ENCODE measurements around the gene HTT-AS.
"Not testable (repeated sequence)": the region's sequence is repeated elsewhere in the genome, so short reads cannot be mapped to it uniquely, and the experiment has no call there.

Gene HTT-AS

DNA sequence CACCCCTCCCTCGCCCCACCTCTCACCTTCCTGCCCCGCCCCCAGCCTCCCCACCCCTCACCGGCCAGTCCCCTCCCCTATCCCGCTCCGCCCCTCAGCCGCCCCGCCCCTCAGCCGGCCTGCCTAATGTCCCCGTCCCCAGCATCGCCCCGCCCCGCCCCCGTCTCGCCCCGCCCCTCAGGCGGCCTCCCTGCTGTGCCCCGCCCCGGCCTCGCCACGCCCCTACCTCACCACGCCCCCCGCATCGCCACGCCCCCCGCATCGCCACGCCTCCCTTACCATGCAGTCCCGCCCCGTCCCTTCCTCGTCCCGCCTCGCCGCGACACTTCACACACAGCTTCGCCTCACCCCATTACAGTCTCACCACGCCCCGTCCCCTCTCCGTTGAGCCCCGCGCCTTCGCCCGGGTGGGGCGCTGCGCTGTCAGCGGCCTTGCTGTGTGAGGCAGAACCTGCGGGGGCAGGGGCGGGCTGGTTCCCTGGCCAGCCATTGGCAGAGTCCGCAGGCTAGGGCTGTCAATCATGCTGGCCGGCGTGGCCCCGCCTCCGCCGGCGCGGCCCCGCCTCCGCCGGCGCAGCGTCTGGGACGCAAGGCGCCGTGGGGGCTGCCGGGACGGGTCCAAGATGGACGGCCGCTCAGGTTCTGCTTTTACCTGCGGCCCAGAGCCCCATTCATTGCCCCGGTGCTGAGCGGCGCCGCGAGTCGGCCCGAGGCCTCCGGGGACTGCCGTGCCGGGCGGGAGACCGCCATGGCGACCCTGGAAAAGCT is at the start of gene HTT-AS, which contains the start of gene HTT:
TSS of gene HTT-AS (minus strand) at position 461 of the 768 bp plus-strand sequence.
TSS of gene HTT (plus strand) at position 604 of the 768 bp plus-strand sequence. CDS start at position 749, 145 bp downstream.
- DNase-seq = peak; percentile 82 to 100 (median 97)

DNA sequence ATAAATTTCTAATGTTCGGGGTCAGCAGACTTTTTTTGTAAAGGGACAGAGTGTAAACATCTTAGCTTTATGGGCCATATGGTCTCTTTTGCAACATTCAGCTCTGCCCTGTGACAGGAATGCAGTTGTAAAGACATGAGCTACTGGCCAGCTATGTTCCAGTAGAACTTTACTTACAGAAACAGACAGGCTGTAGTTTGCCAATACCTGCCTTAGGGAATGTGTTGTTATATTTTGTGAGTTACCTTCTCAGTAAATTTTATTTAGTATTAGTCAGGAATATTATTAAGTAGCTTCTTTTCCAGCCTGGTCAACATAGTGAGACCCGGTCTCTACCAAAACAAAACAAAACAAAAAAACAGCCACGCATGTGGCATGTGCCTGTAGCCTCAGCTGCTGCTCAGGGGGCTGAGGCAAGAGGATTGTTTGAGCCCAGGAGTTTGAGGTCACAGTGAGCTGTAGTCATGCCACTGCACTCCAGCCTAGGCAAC is 48.9 kb upstream of the HTT-AS start:
- peak in 1 of 56 donors; percentile 20 for DNase-seq

DNA sequence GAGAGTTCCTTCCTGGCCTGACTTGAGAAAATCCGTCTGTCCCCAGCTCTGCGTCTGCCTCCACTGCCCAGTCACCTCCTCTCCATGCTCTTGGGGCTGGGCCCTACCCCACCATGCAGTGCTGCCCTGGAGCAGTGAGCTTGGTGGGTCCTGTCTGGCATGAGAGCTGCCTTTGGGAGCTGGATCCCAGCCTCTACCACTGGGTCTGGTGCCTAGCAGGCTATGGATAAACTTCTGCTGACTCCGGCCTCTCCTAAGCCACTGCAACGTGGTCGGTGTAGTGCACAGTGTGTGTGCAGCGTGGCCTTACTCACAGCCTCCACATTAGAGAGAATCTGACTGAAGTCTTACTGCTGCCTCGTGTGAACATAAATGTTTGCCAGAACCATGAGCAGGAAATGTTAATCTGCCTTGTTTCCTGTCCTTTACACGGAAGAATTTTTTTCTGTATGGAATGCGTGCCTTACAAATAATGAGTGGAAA is 47.8 kb upstream of the HTT-AS start:
- no peak for DNase-seq

DNA sequence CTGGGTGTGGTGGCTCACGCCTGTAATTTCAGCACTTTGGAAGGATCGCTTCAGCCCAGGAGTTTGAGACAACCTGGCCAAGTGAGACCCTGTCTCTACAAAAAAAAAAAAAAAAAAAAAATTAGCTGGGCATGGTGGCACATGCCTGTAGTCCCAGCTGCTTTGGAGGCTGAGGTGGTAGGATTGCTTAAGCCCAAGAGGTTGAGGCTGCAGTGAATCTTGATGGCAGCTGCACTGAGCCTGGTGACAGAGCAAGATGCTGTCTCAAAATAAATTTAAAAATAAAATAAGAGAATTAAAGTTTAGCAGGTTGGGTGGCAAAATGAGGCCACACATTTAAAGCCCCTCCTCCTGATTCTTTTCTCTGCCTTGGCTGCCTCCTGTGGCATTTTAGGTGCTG is 47.3 kb upstream of the HTT-AS start:
- no peak for DNase-seq

DNA sequence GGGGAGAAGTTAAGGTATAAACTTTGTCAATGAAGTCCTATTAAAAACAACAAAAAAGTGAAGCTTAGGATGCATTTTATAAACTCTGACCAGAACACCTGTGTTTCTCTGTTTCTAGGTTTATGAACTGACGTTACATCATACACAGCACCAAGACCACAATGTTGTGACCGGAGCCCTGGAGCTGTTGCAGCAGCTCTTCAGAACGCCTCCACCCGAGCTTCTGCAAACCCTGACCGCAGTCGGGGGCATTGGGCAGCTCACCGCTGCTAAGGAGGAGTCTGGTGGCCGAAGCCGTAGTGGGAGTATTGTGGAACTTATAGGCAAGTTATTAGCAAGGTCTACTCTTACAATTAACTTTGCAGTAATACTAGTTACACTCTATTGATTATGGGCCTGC is 46.8 kb upstream of the HTT-AS start:
- no peak for DNase-seq

DNA sequence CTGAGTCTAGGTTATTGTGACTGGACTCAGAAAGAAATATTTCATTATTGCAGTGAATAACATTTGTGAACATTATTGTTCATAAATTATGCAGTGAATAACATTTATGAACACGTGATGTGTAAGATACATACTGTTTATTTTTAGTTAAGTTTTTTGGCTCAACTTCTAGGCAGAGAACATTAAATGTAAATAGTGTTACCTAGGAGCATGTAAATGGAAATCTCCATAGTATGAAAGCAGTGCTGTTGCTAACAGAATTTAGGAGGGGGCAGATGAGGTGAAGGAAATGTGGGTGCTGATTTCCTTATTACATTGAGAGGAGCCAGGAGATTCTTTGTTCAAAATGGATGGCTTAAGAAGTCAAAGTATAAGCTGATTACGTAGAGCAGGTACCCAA is 45.1 kb upstream of the HTT-AS start:
- DNase-seq = no peak

DNA sequence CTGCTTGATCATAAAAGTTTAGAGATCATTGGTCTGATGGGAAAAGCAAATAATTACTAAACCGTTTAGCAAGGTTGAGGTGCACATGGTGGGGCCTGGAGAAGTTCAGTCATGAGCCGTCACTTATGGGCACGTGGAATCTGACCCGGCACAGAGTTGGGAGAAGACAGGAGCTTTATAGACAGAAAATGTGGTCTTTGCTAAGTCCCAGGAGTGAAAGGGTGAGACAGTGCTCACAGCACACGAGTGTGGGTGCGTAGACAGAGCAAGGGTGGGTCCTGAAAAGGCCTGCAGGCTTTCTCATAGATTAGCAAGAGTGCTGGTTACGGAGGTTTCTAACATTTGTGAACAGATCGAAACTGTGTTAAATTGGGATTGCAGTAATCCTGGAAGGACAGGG is 44.0 kb upstream of the HTT-AS start:
- DNase-seq = no peak

DNA sequence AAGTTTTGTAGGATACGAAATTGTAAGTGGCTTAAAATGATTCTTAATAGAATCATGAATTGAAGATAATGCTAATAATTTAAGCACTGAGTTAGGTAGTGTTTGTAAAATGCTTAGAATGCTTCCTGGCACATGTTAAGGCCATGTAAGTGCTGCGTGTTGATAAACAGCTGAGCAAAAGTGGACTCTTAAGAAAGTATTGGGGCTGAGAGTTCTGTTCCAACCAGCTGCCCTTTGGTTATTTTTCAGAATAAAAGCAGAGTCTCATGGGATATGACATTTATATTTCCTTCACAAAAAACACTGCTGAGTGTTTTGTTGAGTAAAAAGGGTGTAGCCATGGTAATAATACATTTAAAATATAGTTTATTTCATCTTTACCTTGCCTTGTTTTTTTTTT is 42.6 kb upstream of the HTT-AS start:
- no peak for DNase-seq

DNA sequence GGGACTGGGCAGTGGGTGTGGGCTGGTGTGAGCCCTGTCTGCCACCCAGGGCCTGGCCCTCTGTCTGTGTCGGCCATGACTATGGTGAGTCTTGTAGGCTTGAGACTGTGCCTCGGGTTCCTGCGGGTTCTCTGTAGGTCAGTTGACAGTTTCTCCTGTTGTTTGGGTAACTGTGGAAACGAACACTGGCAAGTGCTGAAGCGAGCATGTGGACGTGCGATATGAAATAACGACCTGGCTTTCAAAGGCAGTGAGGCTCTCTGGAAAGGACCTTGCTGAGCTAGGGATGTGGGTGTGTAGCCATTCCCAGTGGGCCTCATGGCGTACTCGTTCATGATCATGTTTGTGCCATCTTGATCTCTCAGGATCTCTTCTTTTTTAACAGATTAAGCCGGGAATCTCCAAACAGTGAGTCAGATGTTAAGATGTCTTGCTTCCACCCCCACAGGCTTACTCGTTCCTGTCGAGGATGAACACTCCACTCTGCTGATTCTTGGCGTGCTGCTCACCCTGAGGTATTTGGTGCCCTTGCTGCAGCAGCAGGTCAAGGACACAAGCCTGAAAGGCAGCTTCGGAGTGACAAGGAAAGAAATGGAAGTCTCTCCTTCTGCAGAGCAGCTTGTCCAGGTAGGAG is 41.4 kb upstream of the HTT-AS start:
- no peak for DNase-seq

DNA sequence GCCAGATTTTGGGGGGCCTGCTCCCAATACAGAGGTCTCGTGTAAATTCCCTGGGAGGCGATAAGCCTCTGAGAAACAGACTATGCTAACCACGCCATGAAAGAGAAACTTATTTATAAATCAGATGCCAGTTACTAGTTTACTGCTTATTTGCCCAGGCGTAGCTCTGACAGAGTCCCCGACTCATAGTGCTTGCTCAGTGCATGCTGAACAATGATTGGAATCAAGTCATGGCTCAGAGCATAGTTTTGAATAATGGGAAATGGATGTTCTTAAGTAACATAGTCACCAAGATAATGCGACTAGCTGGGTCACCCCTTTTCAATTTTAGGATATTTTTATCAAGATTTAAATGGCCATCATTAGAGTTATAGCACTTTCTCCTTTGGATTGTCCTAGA is 40.0 kb upstream of the HTT-AS start:
- DNase-seq = no peak

DNA sequence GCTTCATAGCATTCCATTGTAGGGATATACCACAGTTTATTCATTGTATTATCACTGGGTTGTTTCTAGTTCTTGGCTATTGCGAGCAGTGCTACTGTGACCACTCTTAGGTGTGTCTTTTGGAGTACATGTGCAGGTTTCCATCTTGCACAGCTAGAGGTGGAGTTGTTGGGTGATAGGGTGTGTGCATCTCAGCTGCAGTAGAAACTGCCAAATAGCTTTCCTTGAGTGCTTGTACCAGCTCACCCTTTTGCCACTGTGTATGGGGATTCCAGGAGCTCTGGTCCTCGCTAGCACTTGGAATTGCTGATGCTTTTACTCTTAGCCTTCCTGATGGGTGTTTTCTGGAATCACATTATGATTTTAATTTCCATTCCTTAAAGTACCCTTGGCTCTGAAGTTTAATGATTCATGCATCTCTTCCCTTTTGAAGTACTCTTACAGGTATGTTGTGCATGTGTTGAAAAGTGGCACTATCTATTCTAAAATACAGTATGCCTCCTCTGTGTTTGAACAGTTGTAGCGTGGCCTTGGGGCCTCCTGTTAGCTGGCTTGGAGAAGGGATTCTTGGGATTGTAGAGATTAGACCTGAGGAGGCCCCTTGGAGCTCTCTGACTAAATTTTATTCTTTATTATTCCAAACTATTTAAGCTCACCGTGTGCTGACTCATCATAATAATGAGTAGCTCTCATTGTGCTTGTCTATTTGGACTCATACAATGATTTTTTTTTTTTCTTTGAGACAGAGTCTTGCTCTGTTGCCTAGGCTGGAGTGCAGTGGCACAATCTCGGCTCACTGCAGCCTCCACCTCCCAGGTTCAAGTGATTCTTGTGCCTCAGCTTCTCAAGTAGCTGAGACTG is 38.5 kb upstream of the HTT-AS start:
- no peak for DNase-seq

DNA sequence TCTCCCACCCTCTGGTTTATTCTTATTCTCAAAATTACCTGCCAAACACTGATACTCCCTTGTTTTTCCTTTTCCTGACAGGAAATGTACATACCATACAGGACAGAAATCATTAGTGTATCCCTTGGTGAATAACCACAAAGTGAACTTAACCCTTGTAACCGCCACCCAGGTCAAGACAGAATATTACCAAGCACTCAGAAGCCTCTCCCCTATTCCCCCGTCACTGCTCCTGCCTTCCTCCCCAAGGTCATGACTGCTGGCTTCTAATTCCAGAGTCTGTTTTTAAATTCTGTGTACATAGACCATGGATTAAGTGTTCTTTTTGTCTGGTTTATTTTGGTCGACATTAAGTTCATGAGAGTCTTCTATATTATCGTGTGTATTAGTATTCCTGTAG is 37.9 kb upstream of the HTT-AS start:
- DNase-seq = no peak

DNA sequence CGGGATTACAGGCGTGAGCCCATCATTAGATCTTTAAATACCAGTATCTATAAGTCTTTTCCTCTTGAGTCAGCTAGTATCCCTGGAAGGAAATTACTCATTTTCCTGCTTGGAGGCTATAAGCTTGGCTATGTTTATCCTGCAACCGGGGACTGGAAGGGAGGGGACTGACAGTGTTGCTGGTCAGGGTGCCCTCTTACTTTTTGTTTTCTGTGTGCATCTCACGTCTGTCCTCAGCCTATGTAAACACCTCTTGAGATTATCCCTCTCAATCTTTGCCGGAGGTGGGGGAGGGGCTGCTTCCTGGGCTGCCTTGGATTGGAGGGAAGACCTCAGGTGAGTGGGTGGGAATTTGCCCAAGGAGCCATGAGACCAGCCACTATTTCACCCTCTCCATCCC is 37.1 kb upstream of the HTT-AS start:
- no peak for DNase-seq

DNA sequence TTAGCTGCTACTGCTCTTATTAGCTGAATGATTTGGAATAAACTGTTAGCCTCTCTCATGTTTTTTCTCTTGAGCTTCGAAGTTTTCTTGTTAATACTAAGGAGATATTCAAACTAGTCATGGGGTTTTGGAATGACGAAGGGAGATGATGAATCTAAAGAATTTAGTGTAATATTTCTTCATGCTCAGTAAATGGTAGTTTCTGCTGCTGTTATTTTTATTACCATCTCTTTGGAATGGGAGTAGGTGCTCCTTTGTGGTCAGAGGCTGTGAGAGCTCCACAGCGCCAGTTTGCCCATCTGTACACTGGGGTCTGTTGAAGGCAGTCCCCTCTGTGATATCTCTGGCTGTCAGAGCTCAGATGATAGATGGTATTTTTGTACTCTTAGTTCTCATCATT is 33.9 kb upstream of the HTT-AS start:
- no peak for DNase-seq

DNA sequence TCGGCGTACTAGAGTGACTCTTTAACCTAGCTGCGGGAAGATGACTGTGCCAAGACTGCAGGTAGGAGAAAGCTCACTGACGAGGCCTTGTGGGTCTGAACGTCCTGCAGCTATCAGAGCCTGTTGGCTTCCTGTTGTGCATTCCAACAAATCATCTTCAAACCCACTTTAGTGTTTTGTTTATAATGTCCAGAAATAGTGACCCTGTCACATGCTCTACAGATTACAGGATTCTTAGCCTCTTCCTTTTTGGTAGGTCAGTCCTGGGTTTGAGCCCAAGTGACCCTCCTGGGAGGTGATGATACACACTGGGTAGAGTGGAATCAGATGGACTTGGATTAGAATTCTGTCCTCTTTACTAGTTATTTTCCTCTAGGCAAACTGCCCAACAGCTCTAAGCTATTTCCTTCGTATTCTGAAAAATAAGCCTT is 33.4 kb upstream of the HTT-AS start:
- DNase-seq = no peak

DNA sequence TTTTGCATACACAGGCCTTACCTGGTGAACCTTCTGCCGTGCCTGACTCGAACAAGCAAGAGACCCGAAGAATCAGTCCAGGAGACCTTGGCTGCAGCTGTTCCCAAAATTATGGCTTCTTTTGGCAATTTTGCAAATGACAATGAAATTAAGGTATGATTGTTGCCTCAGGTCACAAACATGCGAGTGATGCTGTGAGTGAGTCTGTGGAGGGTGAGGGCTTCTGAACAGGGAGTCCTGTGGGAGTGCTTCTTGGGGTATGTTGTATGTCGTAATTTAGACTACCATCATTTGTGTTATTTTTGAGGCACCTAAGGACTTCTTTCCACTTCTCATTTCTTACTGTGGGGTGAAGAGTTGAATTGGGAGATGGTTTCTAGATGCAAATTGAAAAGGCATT is 32.9 kb upstream of the HTT-AS start:
- no peak for DNase-seq

DNA sequence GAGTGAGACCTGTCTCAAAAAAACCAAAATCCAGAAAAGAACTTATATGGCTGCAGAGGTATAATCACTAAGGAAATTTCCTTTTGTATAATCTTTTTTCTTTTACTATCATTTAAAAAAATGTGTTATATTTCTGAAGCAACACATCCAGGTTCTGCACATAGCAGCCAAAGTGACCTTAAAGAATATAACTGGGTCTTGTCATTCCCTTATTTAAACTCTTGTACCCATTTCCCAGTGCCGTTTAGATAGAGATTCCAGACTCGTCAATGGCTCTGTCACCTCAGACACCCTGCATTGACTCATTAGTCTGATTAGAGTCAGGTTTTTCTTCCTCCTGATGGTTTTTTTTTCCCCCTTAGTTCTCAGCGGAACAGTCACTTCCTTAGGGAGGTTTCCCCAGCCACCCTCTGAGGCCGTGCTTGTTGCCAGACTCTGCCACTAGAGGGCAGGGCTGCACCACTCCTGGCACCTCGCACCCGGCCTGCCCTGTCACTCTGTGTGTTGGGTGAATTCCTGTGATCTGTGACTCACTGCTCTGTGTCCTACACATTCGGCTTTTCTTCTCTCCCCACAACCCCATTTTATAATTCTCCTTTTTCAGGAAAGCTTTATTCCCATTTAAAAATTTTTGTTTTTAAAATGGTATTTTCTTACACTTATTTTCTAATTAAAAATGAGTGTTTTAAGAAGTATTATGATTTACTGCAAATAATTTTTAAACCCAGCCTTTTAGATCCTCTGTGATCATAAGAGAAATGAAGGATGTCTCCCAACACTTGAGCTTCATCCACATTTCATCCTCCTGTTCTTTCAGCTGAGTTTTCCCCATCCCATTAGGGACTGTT is 32.2 kb upstream of the HTT-AS start:
- peak in 55 of 56 donors; percentile 11 to 88 (median 61) for DNase-seq

DNA sequence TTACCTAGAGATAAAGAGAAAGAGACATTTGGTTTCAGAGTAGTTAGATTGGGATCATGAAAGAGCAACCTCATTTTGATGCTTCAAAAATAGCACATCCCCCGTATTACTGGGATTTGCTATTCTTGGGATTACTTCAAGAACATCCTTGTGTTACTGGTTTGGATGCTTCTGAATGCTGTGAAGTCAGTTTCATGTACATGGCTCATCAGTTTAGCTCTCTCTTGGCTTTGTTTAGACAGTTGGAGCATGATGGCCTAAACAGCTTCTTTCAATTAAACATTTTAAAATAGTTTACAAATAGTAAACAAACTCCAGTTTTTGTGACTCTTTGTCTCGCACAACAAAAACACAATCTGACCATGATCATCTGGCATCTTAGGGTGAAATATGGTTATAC is 24.0 kb upstream of the HTT-AS start:
- DNase-seq = no peak

DNA sequence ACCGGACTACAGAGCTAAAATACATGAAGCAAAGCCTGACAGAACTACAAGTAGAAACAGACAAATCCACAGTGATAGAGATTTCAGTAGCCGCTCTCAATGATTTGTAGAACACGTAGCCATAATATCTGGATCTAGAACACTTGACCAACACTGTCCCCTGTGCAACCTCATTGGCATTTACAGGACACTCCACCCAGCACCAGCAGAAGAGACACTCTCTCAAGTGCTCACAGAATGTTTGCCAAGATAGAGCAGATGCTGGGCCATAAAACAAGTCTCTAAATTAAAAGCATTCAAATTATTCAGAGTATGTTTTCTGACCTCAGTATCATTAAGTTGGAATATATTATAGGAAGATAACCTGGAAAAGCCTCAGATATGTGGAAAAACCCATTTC is 21.9 kb upstream of the HTT-AS start:
- DNase-seq = no peak

DNA sequence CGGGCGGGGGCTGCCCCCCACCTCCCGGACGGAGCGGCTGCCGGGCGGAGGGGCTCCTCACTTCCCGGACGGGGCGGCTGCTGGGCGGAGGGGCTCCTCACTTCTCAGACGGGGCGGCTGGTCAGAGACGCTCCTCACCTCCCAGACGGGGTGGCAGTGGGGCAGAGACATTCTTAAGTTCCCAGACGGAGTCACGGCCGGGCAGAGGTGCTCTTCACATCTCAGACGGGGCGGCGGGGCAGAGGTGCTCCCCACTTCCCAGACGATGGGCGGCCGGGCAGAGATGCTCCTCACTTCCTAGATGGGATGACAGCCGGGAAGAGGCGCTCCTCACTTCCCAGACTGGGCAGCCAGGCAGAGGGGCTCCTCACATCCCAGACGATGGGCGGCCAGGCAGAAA is 20.4 kb upstream of the HTT-AS start:
- not testable (repeated sequence) for DNase-seq

DNA sequence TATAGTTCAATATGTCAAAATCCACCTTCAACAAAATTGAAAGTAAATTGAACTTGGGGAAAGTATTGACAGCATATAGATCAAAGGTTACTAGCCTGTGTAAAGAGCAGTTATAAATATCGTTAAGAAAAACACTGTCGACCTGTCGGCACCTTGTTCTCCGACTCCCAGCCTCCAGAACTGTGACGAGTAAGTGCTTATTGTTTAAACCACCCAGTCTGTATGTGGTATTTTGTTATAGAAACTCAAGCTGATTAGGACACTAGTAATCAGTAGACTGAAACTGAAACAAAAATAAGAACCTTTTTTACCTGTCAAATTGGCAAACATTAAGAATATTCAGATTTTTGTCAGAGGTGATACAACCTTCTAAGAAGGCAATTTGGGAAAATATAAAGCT is 17.1 kb upstream of the HTT-AS start:
- DNase-seq = no peak
